HEK293T (cell line): ENCODE results near the gene CXCL16.
"Not testable (repeated sequence)": the region's sequence is repeated elsewhere in the genome, so short reads cannot be mapped to it uniquely, and the experiment has no call there.

Experiments used
- ARNT ChIP-seq: fragments of 450-650 bp; IDR thresholded peaks from 2 replicates; pipeline ENCODE4 v1.6.1; 2017; ENCODE audit warnings: mild to moderate bottlenecking
- BHLHE40 ChIP-seq: fragments of 450-650 bp; IDR thresholded peaks from 2 replicates; pipeline ENCODE4 v1.6.1; 2016; ENCODE audit warnings: mild to moderate bottlenecking, moderate library complexity, borderline replicate concordance
- CTBP1 ChIP-seq: fragments of 450-650 bp; IDR thresholded peaks from 2 replicates; pipeline ENCODE4 v1.6.1; 2016; ENCODE audit warnings: borderline replicate concordance
- FOXA1 ChIP-seq: fragments of 450-650 bp; IDR thresholded peaks from 2 replicates; pipeline ENCODE4 v1.6.1; 2016; ENCODE audit warnings: mild to moderate bottlenecking
- FOXM1 ChIP-seq: fragments of 450-650 bp; IDR thresholded peaks from 2 replicates; pipeline ENCODE4 v1.6.1; 2017; ENCODE audit warnings: mild to moderate bottlenecking, borderline replicate concordance
- HDGF ChIP-seq: fragments of 450-650 bp; IDR thresholded peaks from 2 replicates; pipeline ENCODE4 v1.6.1; 2017; ENCODE audit warnings: antibody characterized with exemption, borderline replicate concordance
- LEF1 ChIP-seq: fragments of 450-650 bp; IDR thresholded peaks from 2 replicates; pipeline ENCODE4 v1.6.1; 2017; ENCODE audit warnings: mild to moderate bottlenecking, borderline replicate concordance
- NFRKB ChIP-seq: fragments of 450-650 bp; IDR thresholded peaks from 2 replicates; pipeline ENCODE4 v1.6.1; 2016; ENCODE audit warnings: mild to moderate bottlenecking, moderate library complexity
- SP1 ChIP-seq: fragments of 450-650 bp; IDR thresholded peaks from 2 replicates; pipeline ENCODE4 v1.6.1; 2017
- TARDBP ChIP-seq: fragments of 450-650 bp; IDR thresholded peaks from 2 replicates; pipeline ENCODE4 v1.6.1; 2016
- ZNF384 ChIP-seq: fragments of 450-650 bp; IDR thresholded peaks from 2 replicates; pipeline ENCODE4 v1.6.1; 2016

- not testable (repeated sequence) for TF ChIP-seq BHLHE40, TARDBP, HDGF, ZNF384, ARNT, FOXA1, SP1, CTBP1, FOXM1, LEF1, NFRKB
Measured at GRCh38 chr17:4683739-4684138, 56.0 kb downstream of the CXCL16 start.
